Frontal cortex (tissue), 4 donors: Measurements from ENCODE around the gene CTNNA3. TPM values are rescaled to one million over a fixed set of nuclear protein-coding genes. Genes with fewer than 3 reads are reported as not detected.

Experiments
- DNase-seq, 2 donors: peaks; one replicate each; pipeline ENCODE4 v3.0.0; 2012; ENCODE audit warnings: low spot score in 2 of 2
- FAIRE-seq: peaks from 2 replicates; lab custom pipeline; 2012; peaks lifted over from hg19 to GRCh38; lab: Jason Lieb, UNC
- total RNA-seq: library from RNA; depleted of rRNA; stranded (reverse); fragments of >200 nt; gene quantifications from one replicate; pipeline ENCODE4 v1.2.3, GENCODE V29; 2014
- donor health status: control.
- donor health status: control.
- donor health status: control.

The CTNNA3 gene
- total RNA-seq, 1 donor from 2014 or later = 2.0 TPM

DNA sequence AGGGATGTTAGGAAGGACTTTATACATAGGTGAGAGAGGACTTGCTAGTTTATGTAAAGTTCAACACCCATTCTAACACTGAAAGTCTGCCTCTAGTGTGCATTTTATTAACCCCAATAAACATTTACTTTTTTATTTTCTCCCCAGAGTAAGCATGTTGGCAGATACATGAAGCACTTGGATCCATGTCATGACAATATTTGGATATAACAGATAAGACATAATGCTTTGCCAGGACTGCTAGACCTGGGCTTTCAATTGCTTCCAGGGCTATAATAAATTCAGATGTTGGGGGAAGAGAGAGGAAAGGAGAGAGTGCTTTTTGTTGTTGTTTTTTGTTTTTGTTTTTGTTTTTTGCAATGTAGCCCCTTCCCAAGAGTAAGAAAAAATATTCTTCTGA, 1039.5 kb downstream of the CTNNA3 start:
- no peak for DNase-seq
- FAIRE-seq = no peak

GRCh38 chr10:66654861-66655260, 1041.1 kb downstream of the CTNNA3 start:
- no peak for FAIRE-seq

GRCh38 chr10:66651308-66652082, 1044.5 kb downstream of the CTNNA3 start:
- no peak for FAIRE-seq
- DNase-seq = no peak

More at GRCh38 chr10:66654861-66655260, 1041.1 kb downstream of the CTNNA3 start:
- DNase-seq = no peak

DNA sequence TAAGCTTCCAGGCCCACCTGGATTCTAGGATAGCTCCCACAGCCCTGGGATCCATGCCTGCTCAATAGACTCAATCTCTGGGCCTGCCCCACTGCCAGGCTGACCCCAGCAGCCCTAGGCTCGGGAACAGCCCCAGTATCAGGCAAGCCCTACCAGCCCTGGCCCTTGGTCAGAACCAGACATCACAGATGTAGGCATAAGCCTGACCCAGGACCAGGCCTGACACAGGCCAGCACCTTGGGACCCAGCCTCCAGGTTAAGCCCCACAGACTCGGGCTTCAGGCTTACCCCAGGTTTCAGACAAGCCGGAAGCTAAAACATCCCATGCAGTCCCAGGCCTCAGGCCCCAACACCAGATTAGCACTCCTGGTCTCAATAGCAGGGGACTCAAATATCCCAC, 1046.4 kb downstream of the CTNNA3 start:
- DNase-seq (no peak), FAIRE-seq (no peak)

DNA sequence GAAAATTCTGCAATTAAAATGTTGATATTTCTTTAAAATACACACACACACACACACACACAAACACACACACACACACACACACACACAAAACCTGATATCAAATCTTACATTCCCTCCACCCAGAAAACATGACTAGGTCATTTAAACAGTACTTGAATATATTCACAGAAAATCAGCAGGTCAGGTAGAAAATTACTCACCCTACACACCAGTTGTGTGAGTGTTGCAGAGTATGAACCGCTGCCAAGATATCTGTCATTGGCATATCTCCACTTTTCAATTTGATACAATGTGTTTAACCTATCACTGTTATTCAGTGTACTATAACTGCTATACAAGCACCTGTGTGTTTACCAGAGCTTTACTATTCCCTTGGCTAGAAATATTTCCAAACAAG, 1053.8 kb downstream of the CTNNA3 start:
- DNase-seq (no peak), FAIRE-seq (no peak)

- no peak for DNase-seq
Observed at GRCh38 chr10:66639371-66639770, 1056.6 kb downstream of the CTNNA3 start.

GRCh38 chr10:66637273-66638036, 1058.5 kb downstream of the CTNNA3 start:
- FAIRE-seq (no peak), DNase-seq (no peak)

More at GRCh38 chr10:66639371-66639770, 1056.6 kb downstream of the CTNNA3 start:
- FAIRE-seq = no peak

DNA sequence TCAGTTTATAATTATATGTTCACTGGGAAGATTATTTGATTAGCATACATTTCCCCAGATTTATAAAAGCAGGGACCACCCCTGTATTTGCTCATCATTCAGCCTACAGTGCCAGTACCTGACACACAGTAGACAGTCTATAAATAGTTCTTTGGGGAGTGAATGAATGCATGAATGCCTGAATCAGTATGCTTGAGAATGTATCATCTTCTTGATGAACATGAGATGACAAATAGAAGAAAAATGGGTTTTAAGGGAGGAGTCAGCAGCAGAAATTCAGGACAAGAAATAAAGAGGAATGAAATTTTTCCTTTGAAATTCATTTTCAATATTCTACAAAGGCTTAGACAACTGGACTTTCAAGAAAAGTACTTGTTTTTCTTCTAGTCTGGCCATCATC, 1066.0 kb downstream of the CTNNA3 start:
- DNase-seq = no peak
- no peak for FAIRE-seq

DNA sequence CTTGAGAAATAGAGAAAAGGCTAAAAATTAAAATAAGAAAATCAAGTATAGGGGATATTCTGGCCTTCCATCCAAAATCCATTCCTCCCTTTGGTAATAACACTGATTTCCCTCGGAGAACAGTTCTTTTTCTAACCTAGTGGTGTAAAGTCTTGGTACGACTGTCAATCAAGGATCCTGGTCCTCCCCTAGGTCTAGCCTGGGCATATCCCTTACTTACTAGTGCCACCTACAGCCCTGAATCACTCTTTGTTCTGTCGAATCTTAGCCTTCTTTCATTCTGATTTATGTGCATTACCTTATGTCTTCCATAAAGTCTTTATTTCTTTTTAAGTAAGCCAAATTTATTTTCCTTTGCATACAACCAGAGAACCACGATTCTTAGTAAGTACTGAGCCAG, 1068.8 kb downstream of the CTNNA3 start:
- no peak for FAIRE-seq

DNA sequence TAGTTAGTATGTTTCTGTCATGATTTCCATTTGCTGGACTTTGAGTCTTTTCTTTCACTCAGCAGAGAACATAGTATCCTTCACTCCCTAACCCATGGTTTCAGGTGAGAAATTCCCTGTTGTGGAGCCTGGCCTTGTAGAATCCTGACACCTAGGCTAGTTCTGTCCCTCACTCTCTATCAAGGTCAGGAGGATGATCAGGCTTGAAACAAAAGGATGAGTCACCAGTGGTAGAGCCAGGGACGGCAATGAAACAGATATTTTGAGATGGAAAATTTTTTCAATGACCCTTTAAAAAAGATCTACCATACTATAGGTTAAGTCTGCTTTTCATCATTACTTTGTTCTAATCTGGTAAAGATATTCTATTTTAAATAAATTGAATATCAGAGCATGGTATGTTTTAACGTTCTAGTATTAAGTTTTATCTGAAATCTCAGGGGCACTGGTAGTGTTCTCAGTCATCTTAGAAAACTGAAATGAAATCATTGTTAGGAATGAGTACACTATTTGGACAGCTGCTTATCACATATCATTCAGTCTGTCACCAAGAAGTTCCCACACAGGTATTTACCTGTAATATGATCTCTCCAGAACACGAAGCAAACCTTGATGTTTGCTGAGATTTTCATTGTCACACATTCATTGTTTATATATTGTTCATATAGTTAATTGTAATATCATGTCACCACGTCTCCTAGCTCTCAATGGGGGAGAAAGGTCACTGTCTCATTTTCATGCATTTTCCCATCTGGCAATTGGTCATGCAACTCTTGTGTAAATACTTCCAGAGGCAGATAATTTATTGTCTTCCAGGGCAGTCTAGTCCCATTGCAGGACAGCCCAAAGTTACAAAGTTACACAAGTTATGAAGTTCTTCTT, 1070.0 kb downstream of the CTNNA3 start:
- FAIRE-seq (no peak), DNase-seq (no peak)

More for the DNA sequence above, 1068.8 kb downstream of the CTNNA3 start:
- DNase-seq = no peak

DNA sequence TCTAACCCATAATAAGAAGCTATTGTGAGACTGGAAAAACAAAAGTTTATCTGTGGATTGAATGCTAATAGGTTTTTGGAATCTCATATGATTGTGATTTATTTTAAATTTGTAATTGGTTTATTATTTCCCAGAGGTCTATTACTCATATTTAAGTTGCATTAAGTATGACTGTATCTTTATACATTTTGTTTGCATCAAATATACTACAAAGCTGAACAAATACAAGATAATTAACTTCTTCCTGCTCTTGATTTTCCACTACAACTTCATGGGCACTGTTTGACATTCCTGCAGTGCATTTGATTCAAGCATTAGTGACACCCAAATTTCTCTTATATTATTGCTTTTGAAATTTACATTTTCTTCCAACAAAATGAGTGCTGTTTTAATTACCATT, 1073.9 kb downstream of the CTNNA3 start:
- DNase-seq (no peak), FAIRE-seq (no peak)

DNA sequence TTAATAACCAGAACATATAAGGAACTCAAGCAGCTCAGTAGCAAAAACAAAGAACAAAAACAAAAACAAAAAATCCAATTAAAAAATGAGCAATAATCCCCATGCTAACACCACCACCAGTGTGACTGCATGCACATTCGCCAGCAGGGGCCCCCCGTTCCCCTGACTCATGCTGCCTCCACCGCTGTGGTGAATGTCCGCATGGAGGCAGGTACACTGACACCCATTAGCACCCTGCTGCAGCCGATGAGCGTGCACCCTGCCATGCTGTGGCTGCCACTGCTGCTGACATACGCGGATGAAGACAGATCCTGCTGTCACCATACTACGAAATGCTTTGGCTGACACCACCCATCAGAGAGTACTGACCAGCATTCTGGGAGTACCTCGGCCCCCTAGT, 1091.8 kb downstream of the CTNNA3 start:
- DNase-seq (no peak), FAIRE-seq (no peak)

- DNase-seq (no peak), FAIRE-seq (no peak)
Observed at GRCh38 chr10:66591865-66592264, 1104.1 kb downstream of the CTNNA3 start.

DNA sequence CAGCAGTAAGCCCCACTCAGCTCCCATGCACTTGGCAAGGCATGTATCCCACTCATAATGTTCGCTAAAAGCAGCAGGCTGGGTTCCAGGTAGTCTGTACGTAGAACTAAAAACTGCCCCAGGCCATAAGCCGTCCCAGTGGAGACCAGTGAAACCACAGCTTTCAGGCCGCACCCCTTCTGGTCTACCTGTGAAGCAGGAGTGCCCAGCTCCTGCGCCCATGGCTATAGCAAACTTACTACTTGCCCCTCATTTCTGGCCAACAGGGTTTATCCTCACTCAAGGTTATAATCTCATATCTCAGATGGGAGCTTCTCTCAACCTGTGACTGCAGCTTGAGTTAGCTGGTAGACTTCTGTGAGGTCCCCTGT, 1108.3 kb downstream of the CTNNA3 start:
- FAIRE-seq (no peak), DNase-seq (no peak)

GRCh38 chr10:66586897-66587679, 1108.9 kb downstream of the CTNNA3 start:
- FAIRE-seq = no peak
- no peak for DNase-seq

- FAIRE-seq (no peak), DNase-seq (no peak)
Observed at GRCh38 chr10:66586073-66586472, 1109.9 kb downstream of the CTNNA3 start.

DNA sequence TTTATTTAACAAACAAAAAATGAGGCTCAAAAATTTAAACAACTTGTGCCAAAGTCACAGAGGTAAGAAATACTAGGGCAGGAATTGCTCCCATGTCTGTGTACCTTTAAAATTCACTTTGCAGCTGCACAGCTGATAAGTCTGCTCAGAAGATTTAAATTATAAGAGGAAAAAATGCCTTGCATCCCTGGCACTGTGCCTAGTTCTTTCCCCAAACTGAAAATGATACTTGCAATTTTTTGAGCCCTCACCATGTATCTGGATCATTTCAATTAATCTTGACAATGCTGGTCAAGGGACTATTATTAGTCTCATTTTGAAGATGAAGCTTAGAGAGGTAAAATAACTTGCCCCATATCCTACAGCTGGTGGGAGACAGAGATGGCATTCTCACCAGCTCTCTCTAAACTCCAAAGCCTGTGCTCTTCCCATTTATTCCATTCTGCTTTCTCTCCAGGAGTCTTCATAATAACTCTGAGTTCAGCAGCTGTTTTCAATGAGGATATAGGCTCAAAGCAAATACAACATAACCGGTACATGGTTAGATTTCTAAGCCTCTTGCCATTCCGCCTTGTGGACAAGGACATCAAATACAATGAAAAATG, 1120.6 kb downstream of the CTNNA3 start:
- DNase-seq (no peak), FAIRE-seq (no peak)

- no peak for DNase-seq
- no peak for FAIRE-seq
Observed at GRCh38 chr10:66572700-66573099, 1123.3 kb downstream of the CTNNA3 start.

DNA sequence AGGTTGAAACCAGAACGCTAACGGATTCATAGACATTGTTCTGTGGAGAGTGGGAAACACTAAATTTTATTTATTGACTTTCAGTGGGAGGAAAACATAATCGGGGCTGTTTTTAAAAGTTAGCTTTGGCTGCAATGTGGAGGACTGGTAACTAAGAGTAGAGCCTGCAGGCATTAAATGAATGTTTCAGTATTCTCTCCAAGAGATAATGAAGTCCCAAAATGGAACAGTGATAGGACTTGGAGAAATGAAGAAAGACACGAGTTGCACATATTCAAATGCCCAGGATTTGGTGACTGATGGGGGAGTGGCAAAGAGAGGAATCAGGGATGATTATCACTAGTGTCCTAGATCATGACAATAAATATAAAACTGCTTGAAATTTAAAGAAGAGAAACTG, 1130.0 kb downstream of the CTNNA3 start:
- FAIRE-seq (no peak), DNase-seq (no peak)
